ENCODE results near the gene LRRC47.

LRRC47 gene

GRCh38 chr1:3779912-3780416 lies 16.3 kb downstream of the LRRC47 start:
- TF ChIP-seq CTBP1 (IDR thresholded peaks at IDR 0.05; ENCODE audit: borderline replicate concordance) (no peak), LEF1 (IDR thresholded peaks at IDR 0.05; ENCODE audit: borderline replicate concordance) (no peak), FOXM1 (IDR thresholded peaks at IDR 0.05; ENCODE audit: borderline replicate concordance) (no peak), ARNT (IDR thresholded peaks at IDR 0.05) (no peak), SP1 (IDR thresholded peaks at IDR 0.05) (no peak), HDGF (IDR thresholded peaks at IDR 0.05; ENCODE audit: borderline replicate concordance) (no peak), L3MBTL2 (conservative IDR thresholded peaks at IDR 0.05) (no peak), ZNF384 (IDR thresholded peaks at IDR 0.05) (no peak), TARDBP (IDR thresholded peaks at IDR 0.05) (no peak), SUZ12 (IDR thresholded peaks at IDR 0.05) (no peak)
- CTCF ChIA-PET = no interaction called here
- POLR2A ChIA-PET = no interaction called here
- no peak for DNase-seq (ENCODE audit: extremely low spot score)

- POLR2A ChIA-PET = no interaction called here
These were observed 16.9 kb downstream of the LRRC47 start for GRCh38 chr1:3779265-3779911.

GRCh38 chr1:3778590-3779264 lies 17.6 kb downstream of the LRRC47 start:
- ChIA-PET CTCF (no interaction called here), POLR2A (no interaction called here)
- no peak for TF ChIP-seq ZNF384 (IDR thresholded peaks at IDR 0.05)
- no peak for TF ChIP-seq FOXM1 (IDR thresholded peaks at IDR 0.05; ENCODE audit: borderline replicate concordance)
- no peak for TF ChIP-seq FOXK2 (IDR thresholded peaks at IDR 0.05)
- no peak for DNase-seq (ENCODE audit: extremely low spot score)

More at GRCh38 chr1:3779265-3779911, 16.9 kb downstream of the LRRC47 start:
- no peak for DNase-seq (ENCODE audit: extremely low spot score)
- CTCF ChIA-PET = no interaction called here
- TF ChIP-seq NFRKB (IDR thresholded peaks at IDR 0.05) (no peak), CTBP1 (IDR thresholded peaks at IDR 0.05; ENCODE audit: borderline replicate concordance) (no peak), BHLHE40 (IDR thresholded peaks at IDR 0.05; ENCODE audit: borderline replicate concordance) (no peak), ELF4 (IDR thresholded peaks at IDR 0.05) (no peak), TARDBP (IDR thresholded peaks at IDR 0.05) (no peak), FOXK2 (IDR thresholded peaks at IDR 0.05) (no peak), SP1 (IDR thresholded peaks at IDR 0.05) (no peak), ARNT (IDR thresholded peaks at IDR 0.05) (no peak), L3MBTL2 (conservative IDR thresholded peaks at IDR 0.05) (no peak), SUZ12 (IDR thresholded peaks at IDR 0.05) (no peak), LEF1 (IDR thresholded peaks at IDR 0.05; ENCODE audit: borderline replicate concordance) (no peak), HDGF (IDR thresholded peaks at IDR 0.05; ENCODE audit: borderline replicate concordance) (no peak), ZNF384 (IDR thresholded peaks at IDR 0.05) (no peak), PKNOX1 (IDR thresholded peaks at IDR 0.05) (no peak), FOXM1 (IDR thresholded peaks at IDR 0.05; ENCODE audit: borderline replicate concordance) (no peak), FOXA1 (IDR thresholded peaks at IDR 0.05) (no peak)

- DNase-seq (ENCODE audit: extremely low spot score) = no peak
- POLR2A ChIA-PET = no interaction called here
- CTCF ChIA-PET = no interaction called here
- no peak for TF ChIP-seq PKNOX1 (IDR thresholded peaks at IDR 0.05)
- TF ChIP-seq L3MBTL2 (conservative IDR thresholded peaks at IDR 0.05) = no peak
- no peak for TF ChIP-seq HDGF (IDR thresholded peaks at IDR 0.05; ENCODE audit: borderline replicate concordance)
- TF ChIP-seq CTBP1 (IDR thresholded peaks at IDR 0.05; ENCODE audit: borderline replicate concordance) = no peak
- TF ChIP-seq FOXM1 (IDR thresholded peaks at IDR 0.05; ENCODE audit: borderline replicate concordance) = no peak
- no peak for TF ChIP-seq FOXK2 (IDR thresholded peaks at IDR 0.05)
- TF ChIP-seq SUZ12 (IDR thresholded peaks at IDR 0.05) = no peak
- no peak for TF ChIP-seq BHLHE40 (IDR thresholded peaks at IDR 0.05; ENCODE audit: borderline replicate concordance)
- no peak for TF ChIP-seq ZNF384 (IDR thresholded peaks at IDR 0.05)
- no peak for TF ChIP-seq NFRKB (IDR thresholded peaks at IDR 0.05)
- no peak for TF ChIP-seq FOXA1 (IDR thresholded peaks at IDR 0.05)
These were observed 18.4 kb downstream of the LRRC47 start for GRCh38 chr1:3777647-3778589.

GRCh38 chr1:3777078-3777547 lies 19.2 kb downstream of the LRRC47 start:
- CTCF ChIA-PET = no interaction called here
- POLR2A ChIA-PET = no interaction called here
- no peak for TF ChIP-seq SUZ12 (IDR thresholded peaks at IDR 0.05)
- no peak for TF ChIP-seq PKNOX1 (IDR thresholded peaks at IDR 0.05)
- no peak for TF ChIP-seq FOXK2 (IDR thresholded peaks at IDR 0.05)
- TF ChIP-seq SP1 (IDR thresholded peaks at IDR 0.05) = no peak
- no peak for TF ChIP-seq L3MBTL2 (conservative IDR thresholded peaks at IDR 0.05)
- no peak for TF ChIP-seq FOXA1 (IDR thresholded peaks at IDR 0.05)
- no peak for TF ChIP-seq BHLHE40 (IDR thresholded peaks at IDR 0.05; ENCODE audit: borderline replicate concordance)
- no peak for TF ChIP-seq ELF4 (IDR thresholded peaks at IDR 0.05)
- DNase-seq (ENCODE audit: extremely low spot score) = no peak

All from HEK293T (cell line).